Measurements from ENCODE around the gene IGFLR1.

The IGFLR1 gene

GRCh38 chr19:35742121-35742724 is at the start of gene IGFLR1:
Gene IGFLR1, minus strand, starts transcription at chr19:35742452. Its CDS starts 1,272 bp downstream, at chr19:35741180.
- no peaks in the 10 kb centered on the region for H3K9me3 ChIP-seq (ENCODE audit: control insufficient read depth, low read length)
- H3K36me3 ChIP-seq (ENCODE audit: control insufficient read depth, insufficient read depth, low read length): no peaks in the 10 kb centered on the region
- no peaks in the 10 kb centered on the region for H3K27me3 ChIP-seq (ENCODE audit: control insufficient read depth, insufficient read depth, low read length)
- no peak within 1 kb of the TSS for H3K4me3 ChIP-seq (ENCODE audit: low read length)
- H3K9ac ChIP-seq (ENCODE audit: low read length): no peak within 1 kb of the TSS
- H3K4me1 ChIP-seq (ENCODE audit: control insufficient read depth, insufficient read depth, low read length): peaks cover 27% of the 10 kb centered on the region

GRCh38 chr19:35791814-35792279 is 49.6 kb upstream of the IGFLR1 start:
- no peak overlapping the region for H3K4me3 ChIP-seq (ENCODE audit: low read length)
- no peak overlapping the region for H3K9ac ChIP-seq (ENCODE audit: low read length)
- peaks cover 5% of the 10 kb centered on the region for H3K27me3 ChIP-seq (ENCODE audit: control insufficient read depth, insufficient read depth, low read length)
- no peaks in the 10 kb centered on the region for H3K9me3 ChIP-seq (ENCODE audit: control insufficient read depth, low read length)
- no peaks in the 10 kb centered on the region for H3K36me3 ChIP-seq (ENCODE audit: control insufficient read depth, insufficient read depth, low read length)
- H3K4me1 ChIP-seq (ENCODE audit: control insufficient read depth, insufficient read depth, low read length): peaks cover 23% of the 10 kb centered on the region

GRCh38 chr19:35790981-35791813 is 48.9 kb upstream of the IGFLR1 start:
- no peaks in the 10 kb centered on the region for H3K27me3 ChIP-seq (ENCODE audit: control insufficient read depth, insufficient read depth, low read length)
- no peak overlapping the region for H3K4me3 ChIP-seq (ENCODE audit: low read length)
- H3K36me3 ChIP-seq (ENCODE audit: control insufficient read depth, insufficient read depth, low read length): no peaks in the 10 kb centered on the region
- H3K9me3 ChIP-seq (ENCODE audit: control insufficient read depth, low read length): no peaks in the 10 kb centered on the region
- no peak overlapping the region for H3K9ac ChIP-seq (ENCODE audit: low read length)
- H3K4me1 ChIP-seq (ENCODE audit: control insufficient read depth, insufficient read depth, low read length): peaks cover 23% of the 10 kb centered on the region

- H3K36me3 ChIP-seq (ENCODE audit: control insufficient read depth, insufficient read depth, low read length): no peaks in the 10 kb centered on the region
Observed at GRCh38 chr19:35789978-35790944, 48.0 kb upstream of the IGFLR1 start.

GRCh38 chr19:35789195-35789977 is 47.1 kb upstream of the IGFLR1 start:
- H3K36me3 ChIP-seq (ENCODE audit: control insufficient read depth, insufficient read depth, low read length): no peaks in the 10 kb centered on the region
- no peak overlapping the region for H3K4me3 ChIP-seq (ENCODE audit: low read length)
- H3K9ac ChIP-seq (ENCODE audit: low read length): no peak overlapping the region
- H3K9me3 ChIP-seq (ENCODE audit: control insufficient read depth, low read length): no peaks in the 10 kb centered on the region
- peaks cover 23% of the 10 kb centered on the region for H3K4me1 ChIP-seq (ENCODE audit: control insufficient read depth, insufficient read depth, low read length)
- no peaks in the 10 kb centered on the region for H3K27me3 ChIP-seq (ENCODE audit: control insufficient read depth, insufficient read depth, low read length)

More at GRCh38 chr19:35789978-35790944, 48.0 kb upstream of the IGFLR1 start:
- Histone ChIP-seq H3K4me3 (ENCODE audit: low read length) (no peak overlapping the region), H3K4me1 (ENCODE audit: control insufficient read depth, insufficient read depth, low read length) (peaks cover 23% of the 10 kb centered on the region), H3K27me3 (ENCODE audit: control insufficient read depth, insufficient read depth, low read length) (no peaks in the 10 kb centered on the region), H3K9me3 (ENCODE audit: control insufficient read depth, low read length) (no peaks in the 10 kb centered on the region), H3K9ac (ENCODE audit: low read length) (no peak overlapping the region)

- Histone ChIP-seq H3K36me3 (ENCODE audit: control insufficient read depth, insufficient read depth, low read length) (no peaks in the 10 kb centered on the region), H3K9ac (ENCODE audit: low read length) (no peak overlapping the region), H3K9me3 (ENCODE audit: control insufficient read depth, low read length) (no peaks in the 10 kb centered on the region), H3K27me3 (ENCODE audit: control insufficient read depth, insufficient read depth, low read length) (no peaks in the 10 kb centered on the region), H3K4me3 (ENCODE audit: low read length) (no peak overlapping the region), H3K4me1 (ENCODE audit: control insufficient read depth, insufficient read depth, low read length) (peaks cover 17% of the 10 kb centered on the region)
Observed at GRCh38 chr19:35788205-35788960, 46.1 kb upstream of the IGFLR1 start.

GRCh38 chr19:35787227-35787799 is 45.1 kb upstream of the IGFLR1 start:
- Histone ChIP-seq H3K27me3 (ENCODE audit: control insufficient read depth, insufficient read depth, low read length) (no peaks in the 10 kb centered on the region), H3K9ac (ENCODE audit: low read length) (no peak overlapping the region), H3K36me3 (ENCODE audit: control insufficient read depth, insufficient read depth, low read length) (no peaks in the 10 kb centered on the region), H3K4me1 (ENCODE audit: control insufficient read depth, insufficient read depth, low read length) (peaks cover 8% of the 10 kb centered on the region), H3K4me3 (ENCODE audit: low read length) (no peak overlapping the region), H3K9me3 (ENCODE audit: control insufficient read depth, low read length) (no peaks in the 10 kb centered on the region)

GRCh38 chr19:35786299-35787160 is 44.3 kb upstream of the IGFLR1 start:
- Histone ChIP-seq H3K9ac (ENCODE audit: low read length) (no peak overlapping the region), H3K27me3 (ENCODE audit: control insufficient read depth, insufficient read depth, low read length) (no peaks in the 10 kb centered on the region), H3K36me3 (ENCODE audit: control insufficient read depth, insufficient read depth, low read length) (no peaks in the 10 kb centered on the region), H3K4me1 (ENCODE audit: control insufficient read depth, insufficient read depth, low read length) (peaks cover 1% of the 10 kb centered on the region), H3K4me3 (ENCODE audit: low read length) (no peak overlapping the region), H3K9me3 (ENCODE audit: control insufficient read depth, low read length) (no peaks in the 10 kb centered on the region)

- Histone ChIP-seq H3K36me3 (ENCODE audit: control insufficient read depth, insufficient read depth, low read length) (no peaks in the 10 kb centered on the region), H3K27me3 (ENCODE audit: control insufficient read depth, insufficient read depth, low read length) (no peaks in the 10 kb centered on the region), H3K9ac (ENCODE audit: low read length) (no peak overlapping the region)
Observed at GRCh38 chr19:35785339-35785627, 43.0 kb upstream of the IGFLR1 start.

More at GRCh38 chr19:35785339-35785627, 43.0 kb upstream of the IGFLR1 start:
- Histone ChIP-seq H3K4me3 (ENCODE audit: low read length) (no peak overlapping the region), H3K9me3 (ENCODE audit: control insufficient read depth, low read length) (no peaks in the 10 kb centered on the region), H3K4me1 (ENCODE audit: control insufficient read depth, insufficient read depth, low read length) (no peaks in the 10 kb centered on the region)

Data from mucosa of stomach (tissue), 1 donor.